K562 (cell line): ENCODE data around the gene BRAF. TPM values are rescaled to one million over a fixed set of nuclear protein-coding genes. Genes with fewer than 3 reads are reported as not detected.

ENCODE experiments used
- ATF7 ChIP-seq: fragments of 450-650 bp; IDR thresholded peaks from 2 replicates; pipeline ENCODE4 v1.7.1; 2014; ENCODE audit warnings: mild to moderate bottlenecking, moderate library complexity
- BRCA1 ChIP-seq, 2 experiments: fragments of 450-650 bp in 1 of 2; sonication (generic) in 1 of 2; formaldehyde crosslinking in 1 of 2; IDR thresholded peaks; 2 replicates each; pipeline versions ENCODE4 v1.5.0 to v1.6.1; 2017 to 2020; ENCODE audit warnings: mild to moderate bottlenecking in 1 of 2, missing genetic modification reagents in 1 of 2
- FOS ChIP-seq: IDR thresholded peaks from 3 replicates; pipeline ENCODE4 v1.6.1; 2011; ENCODE audit not compliant: insufficient read length; ENCODE audit errors: extremely low read depth
- GABPB2 ChIP-seq: fragments of 250-450 bp; sonication (Bioruptor Pico); conservative IDR thresholded peaks from 2 replicates; pipeline ENCODE4 v1.5.1; 2021; ENCODE audit warnings: mild to moderate bottlenecking
- JUND ChIP-seq, 2 experiments: IDR thresholded peaks; 2 replicates in 1 of 2; 3 replicates in 1 of 2; pipeline ENCODE4 v1.6.1; 2011; ENCODE audit warnings: borderline replicate concordance in 2 of 2, low read depth in 2 of 2, low read length in 2 of 2, improper control_type of control experiment in 1 of 2, missing biosample characterization in 1 of 2, missing genetic modification characterization in 1 of 2, missing genetic modification reagents in 1 of 2
- MBD1 ChIP-seq: fragments of 250-450 bp; sonication (Bioruptor Pico); IDR thresholded peaks from 2 replicates; pipeline ENCODE4 v1.8.0; 2022; ENCODE audit warnings: inconsistent platforms
- NCOA4 ChIP-seq: fragments of 450-650 bp; IDR thresholded peaks from 2 replicates; pipeline ENCODE4 v1.6.1; 2018; ENCODE audit warnings: mild to moderate bottlenecking; ENCODE audit not compliant: partially characterized antibody
- RHOXF2B ChIP-seq: fragments of 250-450 bp; sonication (Bioruptor Pico); conservative IDR thresholded peaks from 2 replicates; pipeline ENCODE4 v1.5.1; 2021
- SPI1 ChIP-seq: IDR thresholded peaks from 2 replicates; pipeline ENCODE4 v1.6.1; 2011; ENCODE audit warnings: low read depth, low read length, control low read depth, borderline replicate concordance
- WHSC1 ChIP-seq: IDR thresholded peaks from one replicate; pipeline ENCODE4 v1.6.1; 2012; ENCODE audit warnings: low read length, control low read depth, inconsistent platforms
- XRCC3 ChIP-seq: fragments of 450-650 bp; IDR thresholded peaks from 2 replicates; pipeline ENCODE4 v1.6.1; 2017; ENCODE audit warnings: mild to moderate bottlenecking, moderate library complexity
- ZBED1 ChIP-seq: IDR thresholded peaks from 2 replicates; pipeline ENCODE4 v1.6.1; 2014
- ZBTB9 ChIP-seq: fragments of 450-650 bp; formaldehyde crosslinking; IDR thresholded peaks from 2 replicates; pipeline ENCODE4 v1.4.0; 2020; ENCODE audit warnings: mild to moderate bottlenecking, moderate library complexity
- ZNF174 ChIP-seq: fragments of 250-450 bp; sonication (Bioruptor Pico); IDR thresholded peaks from 2 replicates; pipeline ENCODE4 v1.4.0; 2020; ENCODE audit warnings: mild to moderate bottlenecking
- polyA plus RNA-seq, 8 experiments: library from polyadenylated mRNA; depleted of rRNA in 4 of 8; stranded (reverse) in 5 of 8; unstranded in 3 of 8; fragments of >200 nt; fragmentation: Nextera tagmentation in 2 of 8; fragmentation: Illumina TruSeq in 1 of 8; extraction: Ambion mirVana in 2 of 8; extraction: Trizol in 1 of 8; gene quantifications; 2 replicates each; pipeline versions ENCODE4 v1.2.1 to v1.2.3, GENCODE V29; 2011 to 2014; ENCODE audit warnings: inconsistent platforms in 1 of 8, missing spikeins in 1 of 8
- total RNA-seq, 7 experiments: library from RNA; depleted of rRNA in 6 of 7; stranded (reverse); fragments of >200 nt in 6 of 7; fragmentation: Illumina TruSeq in 2 of 7; extraction: Trizol in 2 of 7; gene quantifications; 2 replicates each; pipeline versions ENCODE4 v1.2.1 to v1.2.3, GENCODE V29; 2011 to 2021; ENCODE audit warnings: low replicate concordance in 1 of 7
- TF ChIP-seq, protein P1 (sequence below): fragments of 250-450 bp; sonication (Bioruptor Pico); IDR thresholded peaks from 2 replicates; pipeline ENCODE4 v1.8.0; 2021; ENCODE audit warnings: moderate library complexity, mild to moderate bottlenecking, inconsistent platforms
- TF ChIP-seq, protein P2 (sequence below), 2 experiments: fragments of 450-650 bp; conservative IDR thresholded peaks; 2 replicates each; pipeline ENCODE4 v1.6.1; 2017; ENCODE audit warnings: mild to moderate bottlenecking in 2 of 2, moderate library complexity in 2 of 2
- TF ChIP-seq, protein P3 (sequence below): fragments of 200-800 bp; sonication (Bioruptor generic); IDR thresholded peaks from 2 replicates; pipeline ENCODE4 v1.6.1; 2016; ENCODE audit warnings: missing genetic modification characterization, missing compliant biosample characterization

The BRAF gene
- total and polyA plus RNA-seq, 9 of the 15 experiments (the other 6 are each of a cell fraction or from before 2014, with no cell fraction given), result 3.6 to 38.3 (median 21.9) TPM

DNA sequence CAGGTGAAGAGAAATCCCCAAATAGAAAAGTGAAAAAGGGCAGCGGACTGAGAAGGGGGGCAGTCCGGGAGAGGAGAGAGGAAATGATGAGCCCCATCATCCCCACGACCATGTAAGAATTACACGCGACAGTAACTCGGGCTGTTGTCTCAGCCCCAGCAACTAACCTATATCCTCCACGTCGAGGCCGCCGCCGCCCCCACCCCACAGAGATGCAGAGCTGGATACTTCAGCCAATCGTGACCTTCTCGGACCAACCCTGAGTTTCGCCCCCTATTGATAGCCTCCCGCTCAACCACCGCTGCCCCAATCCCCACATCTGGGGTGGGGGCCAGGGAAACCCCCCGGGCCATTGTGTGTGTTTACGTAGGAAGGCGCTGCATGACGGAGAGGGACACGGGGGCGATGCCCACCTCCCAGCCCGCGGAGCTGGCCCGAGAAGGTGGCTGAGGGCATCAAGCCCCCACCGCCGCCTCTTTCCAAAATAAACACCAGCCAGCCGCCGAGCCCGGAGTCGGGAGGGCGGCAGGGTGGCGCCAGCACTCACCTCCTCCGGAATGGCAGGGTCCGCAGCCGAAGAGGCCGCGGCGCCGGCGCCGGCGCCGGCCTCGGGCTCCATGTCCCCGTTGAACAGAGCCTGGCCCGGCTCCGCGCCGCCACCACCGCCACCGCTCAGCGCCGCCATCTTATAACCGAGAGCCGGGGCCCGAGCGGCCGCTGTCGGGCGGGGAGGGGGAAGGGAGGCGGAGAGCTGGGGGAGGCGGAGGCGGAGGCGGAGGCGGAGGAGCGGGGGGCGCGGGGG is 509 bp downstream of the BRAF start (continued):
- no peak for TF ChIP-seq WHSC1
- TF ChIP-seq XRCC3, result no peak
- peak; percentile 65; the same call in 1 of the 2 replicates for TF ChIP-seq JUND (IDR thresholded peaks at IDR 0.05; ENCODE audit: borderline replicate concordance, low read depth, low read length)
- no peak; the same call in 2 of the 3 replicates for TF ChIP-seq JUND (tag; IDR thresholded peaks at IDR 0.05; ENCODE audit: borderline replicate concordance, low read depth, low read length)
- TF ChIP-seq ZNF174, result no peak
- TF ChIP-seq, protein P1, sequence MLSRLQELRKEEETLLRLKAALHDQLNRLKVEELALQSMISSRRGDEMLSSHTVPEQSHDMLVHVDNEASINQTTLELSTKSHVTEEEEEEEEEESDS (CRISPR knock-in tag), result no peak
- TF ChIP-seq MBD1, result no peak
- TF ChIP-seq ZBED1, result no peak; the same call in 1 of the 2 replicates
- TF ChIP-seq ATF7, result peak; percentile 70
- no peak for TF ChIP-seq GABPB2 (CRISPR knock-in tag)
- TF ChIP-seq, protein P2, sequence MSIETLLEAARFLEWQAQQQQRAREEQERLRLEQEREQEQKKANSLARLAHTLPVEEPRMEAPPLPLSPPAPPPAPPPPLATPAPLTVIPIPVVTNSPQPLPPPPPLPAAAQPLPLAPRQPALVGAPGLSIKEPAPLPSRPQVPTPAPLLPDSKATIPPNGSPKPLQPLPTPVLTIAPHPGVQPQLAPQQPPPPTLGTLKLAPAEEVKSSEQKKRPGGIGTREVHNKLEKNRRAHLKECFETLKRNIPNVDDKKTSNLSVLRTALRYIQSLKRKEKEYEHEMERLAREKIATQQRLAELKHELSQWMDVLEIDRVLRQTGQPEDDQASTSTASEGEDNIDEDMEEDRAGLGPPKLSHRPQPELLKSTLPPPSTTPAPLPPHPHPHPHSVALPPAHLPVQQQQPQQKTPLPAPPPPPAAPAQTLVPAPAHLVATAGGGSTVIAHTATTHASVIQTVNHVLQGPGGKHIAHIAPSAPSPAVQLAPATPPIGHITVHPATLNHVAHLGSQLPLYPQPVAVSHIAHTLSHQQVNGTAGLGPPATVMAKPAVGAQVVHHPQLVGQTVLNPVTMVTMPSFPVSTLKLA (conservative IDR thresholded peaks at IDR 0.05), result peak; percentile 48 to 65
- TF ChIP-seq SPI1, result no peak
- TF ChIP-seq, protein P3, sequence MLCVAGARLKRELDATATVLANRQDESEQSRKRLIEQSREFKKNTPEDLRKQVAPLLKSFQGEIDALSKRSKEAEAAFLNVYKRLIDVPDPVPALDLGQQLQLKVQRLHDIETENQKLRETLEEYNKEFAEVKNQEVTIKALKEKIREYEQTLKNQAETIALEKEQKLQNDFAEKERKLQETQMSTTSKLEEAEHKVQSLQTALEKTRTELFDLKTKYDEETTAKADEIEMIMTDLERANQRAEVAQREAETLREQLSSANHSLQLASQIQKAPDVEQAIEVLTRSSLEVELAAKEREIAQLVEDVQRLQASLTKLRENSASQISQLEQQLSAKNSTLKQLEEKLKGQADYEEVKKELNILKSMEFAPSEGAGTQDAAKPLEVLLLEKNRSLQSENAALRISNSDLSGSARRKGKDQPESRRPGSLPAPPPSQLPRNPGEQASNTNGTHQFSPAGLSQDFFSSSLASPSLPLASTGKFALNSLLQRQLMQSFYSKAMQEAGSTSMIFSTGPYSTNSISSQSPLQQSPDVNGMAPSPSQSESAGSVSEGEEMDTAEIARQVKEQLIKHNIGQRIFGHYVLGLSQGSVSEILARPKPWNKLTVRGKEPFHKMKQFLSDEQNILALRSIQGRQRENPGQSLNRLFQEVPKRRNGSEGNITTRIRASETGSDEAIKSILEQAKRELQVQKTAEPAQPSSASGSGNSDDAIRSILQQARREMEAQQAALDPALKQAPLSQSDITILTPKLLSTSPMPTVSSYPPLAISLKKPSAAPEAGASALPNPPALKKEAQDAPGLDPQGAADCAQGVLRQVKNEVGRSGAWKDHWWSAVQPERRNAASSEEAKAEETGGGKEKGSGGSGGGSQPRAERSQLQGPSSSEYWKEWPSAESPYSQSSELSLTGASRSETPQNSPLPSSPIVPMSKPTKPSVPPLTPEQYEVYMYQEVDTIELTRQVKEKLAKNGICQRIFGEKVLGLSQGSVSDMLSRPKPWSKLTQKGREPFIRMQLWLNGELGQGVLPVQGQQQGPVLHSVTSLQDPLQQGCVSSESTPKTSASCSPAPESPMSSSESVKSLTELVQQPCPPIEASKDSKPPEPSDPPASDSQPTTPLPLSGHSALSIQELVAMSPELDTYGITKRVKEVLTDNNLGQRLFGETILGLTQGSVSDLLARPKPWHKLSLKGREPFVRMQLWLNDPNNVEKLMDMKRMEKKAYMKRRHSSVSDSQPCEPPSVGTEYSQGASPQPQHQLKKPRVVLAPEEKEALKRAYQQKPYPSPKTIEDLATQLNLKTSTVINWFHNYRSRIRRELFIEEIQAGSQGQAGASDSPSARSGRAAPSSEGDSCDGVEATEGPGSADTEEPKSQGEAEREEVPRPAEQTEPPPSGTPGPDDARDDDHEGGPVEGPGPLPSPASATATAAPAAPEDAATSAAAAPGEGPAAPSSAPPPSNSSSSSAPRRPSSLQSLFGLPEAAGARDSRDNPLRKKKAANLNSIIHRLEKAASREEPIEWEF (CRISPR knock-in tag), result no peak
- TF ChIP-seq BRCA1 (IDR thresholded peaks at IDR 0.05), result no peak
- no peak for TF ChIP-seq BRCA1 (CRISPR knock-in tag; IDR thresholded peaks at IDR 0.05)
- peak; percentile 77 for TF ChIP-seq ZBTB9 (CRISPR knock-in tag)
- no peak for TF ChIP-seq RHOXF2B (CRISPR knock-in tag)
- no peak for TF ChIP-seq NCOA4
- TF ChIP-seq FOS, result no peak
